D721Med (cell line): ENCODE data around the gene PCSK4.
A peak's percentile ranks its signal among the peaks of the same experiment; 100 is the strongest.

Experiments used
- DNase-seq: peaks from one replicate; pipeline ENCODE4 v3.0.0; 2011; ENCODE audit warnings: low spot score; ENCODE audit not compliant: insufficient read length
- FAIRE-seq: peaks from 2 replicates; lab custom pipeline; 2011; peaks lifted over from hg19 to GRCh38; lab: Jason Lieb, UNC
- TF ChIP-seq, protein P1 (sequence below): IDR thresholded peaks from 2 replicates; pipeline ENCODE4 v1.5.1; 2012; ENCODE audit warnings: mild to moderate bottlenecking, control low read depth; ENCODE audit not compliant: insufficient read depth; ENCODE audit errors: missing control alignments

Gene PCSK4

GRCh38 chr19:1438933-1439354 lies 51.2 kb downstream of the PCSK4 start:
- FAIRE-seq (no peak), DNase-seq (no peak)
- TF ChIP-seq, protein P1, sequence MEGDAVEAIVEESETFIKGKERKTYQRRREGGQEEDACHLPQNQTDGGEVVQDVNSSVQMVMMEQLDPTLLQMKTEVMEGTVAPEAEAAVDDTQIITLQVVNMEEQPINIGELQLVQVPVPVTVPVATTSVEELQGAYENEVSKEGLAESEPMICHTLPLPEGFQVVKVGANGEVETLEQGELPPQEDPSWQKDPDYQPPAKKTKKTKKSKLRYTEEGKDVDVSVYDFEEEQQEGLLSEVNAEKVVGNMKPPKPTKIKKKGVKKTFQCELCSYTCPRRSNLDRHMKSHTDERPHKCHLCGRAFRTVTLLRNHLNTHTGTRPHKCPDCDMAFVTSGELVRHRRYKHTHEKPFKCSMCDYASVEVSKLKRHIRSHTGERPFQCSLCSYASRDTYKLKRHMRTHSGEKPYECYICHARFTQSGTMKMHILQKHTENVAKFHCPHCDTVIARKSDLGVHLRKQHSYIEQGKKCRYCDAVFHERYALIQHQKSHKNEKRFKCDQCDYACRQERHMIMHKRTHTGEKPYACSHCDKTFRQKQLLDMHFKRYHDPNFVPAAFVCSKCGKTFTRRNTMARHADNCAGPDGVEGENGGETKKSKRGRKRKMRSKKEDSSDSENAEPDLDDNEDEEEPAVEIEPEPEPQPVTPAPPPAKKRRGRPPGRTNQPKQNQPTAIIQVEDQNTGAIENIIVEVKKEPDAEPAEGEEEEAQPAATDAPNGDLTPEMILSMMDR, result no peak

DNA sequence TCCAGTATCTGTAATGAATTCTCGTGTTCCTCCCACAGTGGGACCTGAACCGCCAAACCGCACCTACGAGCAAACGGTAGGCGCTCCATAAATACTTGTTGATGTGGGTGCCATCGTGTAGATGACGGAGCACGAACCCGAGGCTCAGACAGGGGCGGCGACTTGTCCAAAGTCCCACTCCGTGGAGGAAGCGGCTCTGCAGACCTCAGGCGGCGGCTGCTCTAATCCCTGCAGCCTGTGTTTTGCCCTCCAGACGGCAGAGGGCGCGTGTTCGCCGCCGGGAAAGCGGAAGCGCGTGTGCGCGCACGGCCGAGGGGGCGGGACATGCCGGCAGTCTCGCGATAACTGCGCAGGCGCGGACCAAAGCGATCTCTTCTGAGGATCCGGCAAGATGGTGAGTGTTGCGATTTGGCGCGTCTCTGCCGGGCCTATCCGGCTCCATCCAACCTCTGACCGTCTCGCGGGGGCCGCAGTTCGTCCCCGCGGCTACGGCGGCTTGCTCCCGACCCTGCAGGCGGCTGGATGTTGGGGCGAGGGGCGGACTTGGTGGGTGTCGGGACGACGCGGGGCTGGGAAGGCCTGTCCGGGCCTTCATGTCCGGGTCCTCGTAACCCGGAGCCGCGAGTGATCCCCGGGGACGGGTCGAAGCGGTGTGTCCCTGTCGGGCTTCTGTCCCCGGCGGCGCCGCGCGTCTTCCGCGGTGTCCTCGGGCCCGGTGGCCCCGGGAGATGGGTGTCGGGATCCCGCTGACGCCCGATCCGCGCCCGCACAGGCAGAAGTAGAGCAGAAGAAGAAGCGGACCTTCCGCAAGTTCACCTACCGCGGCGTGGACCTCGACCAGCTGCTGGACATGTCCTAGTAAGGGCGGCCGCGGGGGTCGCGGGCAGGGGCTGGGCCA lies 51.9 kb downstream of the PCSK4 start, which contains the start of gene RPS15:
RPS15 (plus strand) TSS at position 362 of the 898 bp plus-strand sequence; CDS start at position 392, 30 bp downstream.
- TF ChIP-seq, protein P1, result peak; percentile 95
- no peak for FAIRE-seq

GRCh38 chr19:1437609-1438008 lies 52.5 kb downstream of the PCSK4 start:
- TF ChIP-seq, protein P1, result no peak
- DNase-seq, result no peak
- no peak for FAIRE-seq

More for the DNA sequence above, 51.9 kb downstream of the PCSK4 start, which contains the start of gene RPS15:
- DNase-seq, result peak; percentile 98

- FAIRE-seq, result no peak
- TF ChIP-seq, protein P1, result no peak
- no peak for DNase-seq
These were observed 54.7 kb downstream of the PCSK4 start for GRCh38 chr19:1435378-1435989.

GRCh38 chr19:1434577-1435060 lies 55.5 kb downstream of the PCSK4 start:
- DNase-seq (no peak), FAIRE-seq (no peak)
- TF ChIP-seq, protein P1, result no peak

DNA sequence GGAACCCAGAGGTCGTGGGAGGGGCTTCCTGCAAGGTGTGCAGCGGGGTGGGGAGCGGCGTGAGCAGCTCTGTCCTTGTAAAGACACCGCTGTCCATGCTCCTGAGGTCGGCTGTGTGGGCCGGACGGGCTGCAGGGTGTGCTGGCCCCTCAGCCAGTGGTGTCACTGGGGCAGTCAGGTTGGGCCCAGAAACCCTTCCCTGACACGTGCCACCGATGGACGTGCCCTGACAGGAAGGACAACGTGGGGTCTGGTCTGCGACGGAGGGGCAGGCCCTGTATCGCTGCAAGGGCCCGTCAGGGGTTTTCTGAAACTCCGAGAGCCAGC lies 56.1 kb downstream of the PCSK4 start:
- DNase-seq (no peak), FAIRE-seq (no peak)
- TF ChIP-seq, protein P1, result no peak
